ENCODE measurements around the gene NDUFS8. TPM values are rescaled to one million over a fixed set of nuclear protein-coding genes. Genes with fewer than 3 reads are reported as not detected.

Gene NDUFS8
- total and polyA plus RNA-seq, 10 of the 15 experiments (the other 5 are each of a cell fraction or from before 2014, with no cell fraction given), result 17.6 to 308 (median 120) TPM

DNA sequence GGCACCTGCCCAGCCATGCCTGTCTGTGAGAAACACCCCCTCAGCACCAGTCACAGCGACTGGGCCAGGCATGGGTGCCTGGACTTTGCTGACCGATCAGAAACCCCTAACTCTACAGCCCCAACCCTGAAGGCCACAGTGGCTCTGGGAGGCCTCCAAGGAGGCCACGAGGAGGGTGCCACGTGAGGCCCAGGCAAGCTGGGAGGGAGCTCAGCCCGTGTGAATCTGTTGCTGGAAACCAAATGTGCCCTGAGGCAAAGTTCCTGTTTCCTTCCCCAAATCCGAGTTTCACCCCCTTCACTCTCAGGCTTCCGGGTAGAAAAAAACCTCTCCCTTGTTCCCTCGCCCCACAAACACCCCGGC lies 27.9 kb upstream of the NDUFS8 start (continued):
- TF ChIP-seq ETV6 (conservative IDR thresholded peaks at IDR 0.05 in 1 of 2, IDR thresholded peaks at IDR 0.05 in 1 of 2; ENCODE audit: borderline replicate concordance in 1 of 2, low read depth in 1 of 2), result peak in 1 of 2 experiments; percentile 83; a peak in 2 of 4 replicates
- TF ChIP-seq, protein P1, sequence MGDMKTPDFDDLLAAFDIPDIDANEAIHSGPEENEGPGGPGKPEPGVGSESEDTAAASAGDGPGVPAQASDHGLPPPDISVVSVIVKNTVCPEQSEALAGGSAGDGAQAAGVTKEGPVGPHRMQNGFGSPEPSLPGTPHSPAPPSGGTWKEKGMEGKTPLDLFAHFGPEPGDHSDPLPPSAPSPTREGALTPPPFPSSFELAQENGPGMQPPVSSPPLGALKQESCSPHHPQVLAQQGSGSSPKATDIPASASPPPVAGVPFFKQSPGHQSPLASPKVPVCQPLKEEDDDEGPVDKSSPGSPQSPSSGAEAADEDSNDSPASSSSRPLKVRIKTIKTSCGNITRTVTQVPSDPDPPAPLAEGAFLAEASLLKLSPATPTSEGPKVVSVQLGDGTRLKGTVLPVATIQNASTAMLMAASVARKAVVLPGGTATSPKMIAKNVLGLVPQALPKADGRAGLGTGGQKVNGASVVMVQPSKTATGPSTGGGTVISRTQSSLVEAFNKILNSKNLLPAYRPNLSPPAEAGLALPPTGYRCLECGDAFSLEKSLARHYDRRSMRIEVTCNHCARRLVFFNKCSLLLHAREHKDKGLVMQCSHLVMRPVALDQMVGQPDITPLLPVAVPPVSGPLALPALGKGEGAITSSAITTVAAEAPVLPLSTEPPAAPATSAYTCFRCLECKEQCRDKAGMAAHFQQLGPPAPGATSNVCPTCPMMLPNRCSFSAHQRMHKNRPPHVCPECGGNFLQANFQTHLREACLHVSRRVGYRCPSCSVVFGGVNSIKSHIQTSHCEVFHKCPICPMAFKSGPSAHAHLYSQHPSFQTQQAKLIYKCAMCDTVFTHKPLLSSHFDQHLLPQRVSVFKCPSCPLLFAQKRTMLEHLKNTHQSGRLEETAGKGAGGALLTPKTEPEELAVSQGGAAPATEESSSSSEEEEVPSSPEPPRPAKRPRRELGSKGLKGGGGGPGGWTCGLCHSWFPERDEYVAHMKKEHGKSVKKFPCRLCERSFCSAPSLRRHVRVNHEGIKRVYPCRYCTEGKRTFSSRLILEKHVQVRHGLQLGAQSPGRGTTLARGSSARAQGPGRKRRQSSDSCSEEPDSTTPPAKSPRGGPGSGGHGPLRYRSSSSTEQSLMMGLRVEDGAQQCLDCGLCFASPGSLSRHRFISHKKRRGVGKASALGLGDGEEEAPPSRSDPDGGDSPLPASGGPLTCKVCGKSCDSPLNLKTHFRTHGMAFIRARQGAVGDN (IDR thresholded peaks at IDR 0.05), result peak; percentile 45; the same call in 1 of the 2 replicates
- TF ChIP-seq, protein P2, sequence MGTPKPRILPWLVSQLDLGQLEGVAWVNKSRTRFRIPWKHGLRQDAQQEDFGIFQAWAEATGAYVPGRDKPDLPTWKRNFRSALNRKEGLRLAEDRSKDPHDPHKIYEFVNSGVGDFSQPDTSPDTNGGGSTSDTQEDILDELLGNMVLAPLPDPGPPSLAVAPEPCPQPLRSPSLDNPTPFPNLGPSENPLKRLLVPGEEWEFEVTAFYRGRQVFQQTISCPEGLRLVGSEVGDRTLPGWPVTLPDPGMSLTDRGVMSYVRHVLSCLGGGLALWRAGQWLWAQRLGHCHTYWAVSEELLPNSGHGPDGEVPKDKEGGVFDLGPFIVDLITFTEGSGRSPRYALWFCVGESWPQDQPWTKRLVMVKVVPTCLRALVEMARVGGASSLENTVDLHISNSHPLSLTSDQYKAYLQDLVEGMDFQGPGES (IDR thresholded peaks at IDR 0.05), result no peak
- 0 out of 2 replicates have a peak, but pooled peaks have one; percentile 37 for TF ChIP-seq POLR2A (IDR thresholded peaks at IDR 0.05; ENCODE audit: low read depth, low read length)
- no peak for TF ChIP-seq CTCF (IDR thresholded peaks at IDR 0.05 in 2 of 3, conservative IDR thresholded peaks at IDR 0.05 in 1 of 3; ENCODE audit: control insufficient read depth in 2 of 3, extremely low read depth in 1 of 3, insufficient read depth in 1 of 3, low read depth in 3 of 3, low read length in 3 of 3)
- TF ChIP-seq EED (IDR thresholded peaks at IDR 0.05; ENCODE audit: low read depth), result peak; percentile 56; the same call in 1 of the 2 replicates
- peak; percentile 44 to 60; a peak in 3 of 4 replicates for TF ChIP-seq BHLHE40 (IDR thresholded peaks at IDR 0.05; ENCODE audit: borderline replicate concordance in 1 of 2, low read depth in 2 of 2, low read length in 1 of 2)
- TF ChIP-seq PAX5 (IDR thresholded peaks at IDR 0.05; ENCODE audit: borderline replicate concordance, low read depth, low read length), result 0 out of 2 replicates have a peak, but pooled peaks have one; percentile 4
- no peak for TF ChIP-seq PRDM15 (CRISPR knock-in tag; IDR thresholded peaks at IDR 0.05)
- 0 out of 3 replicates have a peak, but pooled peaks have one; percentile 11 for TF ChIP-seq POU2F2 (IDR thresholded peaks at IDR 0.05; ENCODE audit: borderline replicate concordance, low read depth, low read length)
- no peak for TF ChIP-seq JUNB (IDR thresholded peaks at IDR 0.05)
- peak; percentile 73 for TF ChIP-seq RAD51 (IDR thresholded peaks at IDR 0.05)
- TF ChIP-seq IRF4 (IDR thresholded peaks at IDR 0.05; ENCODE audit: low read depth, low read length), result 0 out of 2 replicates have a peak, but pooled peaks have one; percentile 9
- TF ChIP-seq USF1 (IDR thresholded peaks at IDR 0.05; ENCODE audit: borderline replicate concordance, extremely low read length, insufficient read depth, low read depth, low read length), result peak; percentile 71

Data from GM12878 (cell line).